HPDE6-E6E7 (cell line): ENCODE results near the gene KRT13.

Source experiments
- DNase-seq: peaks from one replicate; pipeline ENCODE4 v3.0.0; 2011; ENCODE audit warnings: missing footprints; ENCODE audit errors: extremely low spot score

The KRT13 gene

DNA sequence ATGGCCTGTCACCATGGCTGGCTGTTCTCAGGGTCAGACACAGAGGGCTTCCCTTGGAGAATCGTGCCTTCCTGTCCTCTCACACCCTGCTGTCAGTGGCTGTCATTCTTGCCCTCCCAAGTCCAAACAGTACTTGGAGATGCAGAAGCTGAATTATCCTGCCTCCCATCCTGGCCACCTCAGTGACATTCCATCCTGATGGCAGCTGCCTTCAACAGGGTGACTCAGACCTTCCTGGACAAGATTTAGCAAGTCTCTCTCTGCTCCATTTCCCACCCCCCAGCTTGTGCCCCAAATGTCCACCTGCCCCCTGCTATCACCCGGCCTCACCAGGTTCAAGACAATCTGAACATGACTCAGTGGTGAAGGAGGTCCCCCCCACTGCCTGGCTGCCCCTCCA lies 10.9 kb downstream of the KRT13 start:
- DNase-seq = no peak

- DNase-seq = no peak
Measured at GRCh38 chr17:41492771-41493170, 12.6 kb downstream of the KRT13 start.

GRCh38 chr17:41492351-41492750 lies 13.1 kb downstream of the KRT13 start:
- no peak for DNase-seq

DNA sequence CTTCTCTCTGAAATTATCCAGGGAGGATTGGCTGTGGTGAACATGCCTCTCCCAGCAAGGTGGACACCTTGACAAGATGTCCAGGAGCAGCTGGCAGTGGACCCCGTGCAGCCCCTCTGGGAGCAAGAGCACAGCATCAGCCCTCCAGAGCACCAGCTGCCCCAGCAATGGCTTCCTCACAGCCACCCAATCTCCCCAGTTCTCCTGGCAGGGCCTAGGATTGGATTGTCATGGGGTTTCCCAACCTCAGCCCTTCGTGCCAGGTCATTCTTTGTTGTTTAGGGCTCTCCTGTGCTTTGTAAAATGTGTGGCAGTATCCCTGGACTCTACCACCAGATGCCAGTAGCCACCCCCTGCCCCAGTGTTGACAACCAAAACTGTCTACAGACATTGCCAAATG lies 13.9 kb downstream of the KRT13 start:
- DNase-seq = no peak

DNA sequence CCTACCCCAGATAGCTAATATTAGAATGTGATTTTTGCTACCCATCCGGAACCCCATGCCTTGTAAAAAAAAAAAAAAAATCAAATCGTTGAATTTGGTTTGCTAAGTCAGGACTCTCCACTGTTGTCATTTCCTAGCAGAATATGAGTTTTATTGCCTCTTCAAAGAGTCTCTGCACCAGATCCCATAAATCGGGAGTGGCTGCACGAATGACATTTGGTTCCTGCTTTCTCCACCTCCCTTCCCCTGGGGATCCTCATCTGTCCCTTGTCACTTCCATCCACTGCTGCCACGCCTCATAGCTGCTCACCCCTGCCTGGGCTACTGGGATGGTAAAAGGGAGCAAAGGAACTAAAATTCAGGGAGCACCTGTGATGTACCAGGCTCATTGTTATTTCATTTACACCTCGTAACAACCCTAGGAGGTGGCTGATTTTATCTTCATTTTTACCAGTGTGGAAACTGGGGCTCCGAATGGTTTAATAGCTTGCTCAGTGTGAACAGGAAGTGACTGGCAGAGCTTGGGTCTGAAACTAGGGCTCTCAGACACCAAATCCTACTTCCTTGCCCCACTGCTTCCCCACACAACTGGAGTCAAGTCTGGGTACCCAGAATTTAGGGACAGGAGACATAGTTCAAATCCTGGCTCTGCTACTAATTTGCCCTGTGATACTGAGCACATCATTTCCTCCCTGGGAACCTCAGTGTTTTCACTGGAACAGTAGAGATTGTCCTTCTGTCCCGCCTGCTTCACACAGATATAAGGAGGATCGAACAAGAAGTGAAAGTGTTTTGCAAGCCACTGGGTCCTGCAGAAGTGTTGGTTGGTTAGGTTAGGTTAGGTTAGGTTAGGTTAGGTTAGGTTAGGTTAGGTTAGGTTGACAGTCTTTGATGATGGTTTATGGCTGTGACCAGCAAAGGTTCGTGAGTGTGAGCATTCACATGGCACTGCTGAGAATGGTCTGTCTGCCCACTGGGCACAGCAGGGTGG lies 15.1 kb downstream of the KRT13 start:
- no peak for DNase-seq

DNA sequence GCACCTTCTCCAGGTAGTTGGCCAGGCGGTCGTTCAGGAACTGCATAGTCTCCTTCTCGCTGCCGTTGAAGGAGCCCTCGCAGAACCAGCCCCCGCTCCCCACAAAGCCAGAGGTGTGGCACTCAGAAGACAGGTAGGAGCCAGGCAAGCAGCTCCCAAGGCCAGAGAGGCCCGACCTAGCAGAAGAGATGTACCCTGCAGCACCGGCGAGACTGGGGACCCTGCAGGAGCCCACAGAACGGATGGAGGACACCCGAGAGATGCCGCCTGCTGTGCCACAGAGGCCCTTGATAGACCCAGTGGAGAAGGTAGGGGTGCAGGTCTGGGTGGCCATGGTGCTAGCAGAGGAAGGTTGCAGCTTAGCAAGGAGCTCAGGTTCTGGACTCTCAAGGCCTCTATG lies 15.9 kb downstream of the KRT13 start, which contains the start of gene KRT36:
Gene KRT36 (minus strand): TSS at position 380 of the 400 bp plus-strand sequence. CDS start 46 bp downstream, at position 334.
- DNase-seq = no peak

- DNase-seq = no peak
Measured at GRCh38 chr17:41486809-41487530, 18.4 kb downstream of the KRT13 start.

DNA sequence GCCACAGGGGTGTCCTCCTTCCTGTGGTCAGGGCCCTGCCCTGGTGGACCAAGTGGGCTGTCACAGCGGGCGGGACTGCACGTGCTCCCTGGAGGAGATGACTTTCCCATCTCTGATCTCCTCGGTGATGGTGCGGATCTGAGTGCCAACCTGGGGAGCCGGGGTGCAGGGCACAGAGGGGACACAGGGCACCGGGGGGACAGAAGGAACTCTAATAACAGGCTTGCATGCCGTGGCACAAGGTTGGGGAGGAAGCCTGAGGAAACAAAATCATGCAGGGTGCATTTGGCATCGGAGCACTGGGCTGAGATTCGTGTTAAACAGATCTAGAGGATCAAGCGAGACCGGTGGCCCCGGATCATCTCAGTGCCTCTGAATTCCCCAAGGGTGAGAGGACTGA lies 19.1 kb downstream of the KRT13 start:
- no peak for DNase-seq

- no peak for DNase-seq
Measured at GRCh38 chr17:41484920-41485904, 20.2 kb downstream of the KRT13 start.

DNA sequence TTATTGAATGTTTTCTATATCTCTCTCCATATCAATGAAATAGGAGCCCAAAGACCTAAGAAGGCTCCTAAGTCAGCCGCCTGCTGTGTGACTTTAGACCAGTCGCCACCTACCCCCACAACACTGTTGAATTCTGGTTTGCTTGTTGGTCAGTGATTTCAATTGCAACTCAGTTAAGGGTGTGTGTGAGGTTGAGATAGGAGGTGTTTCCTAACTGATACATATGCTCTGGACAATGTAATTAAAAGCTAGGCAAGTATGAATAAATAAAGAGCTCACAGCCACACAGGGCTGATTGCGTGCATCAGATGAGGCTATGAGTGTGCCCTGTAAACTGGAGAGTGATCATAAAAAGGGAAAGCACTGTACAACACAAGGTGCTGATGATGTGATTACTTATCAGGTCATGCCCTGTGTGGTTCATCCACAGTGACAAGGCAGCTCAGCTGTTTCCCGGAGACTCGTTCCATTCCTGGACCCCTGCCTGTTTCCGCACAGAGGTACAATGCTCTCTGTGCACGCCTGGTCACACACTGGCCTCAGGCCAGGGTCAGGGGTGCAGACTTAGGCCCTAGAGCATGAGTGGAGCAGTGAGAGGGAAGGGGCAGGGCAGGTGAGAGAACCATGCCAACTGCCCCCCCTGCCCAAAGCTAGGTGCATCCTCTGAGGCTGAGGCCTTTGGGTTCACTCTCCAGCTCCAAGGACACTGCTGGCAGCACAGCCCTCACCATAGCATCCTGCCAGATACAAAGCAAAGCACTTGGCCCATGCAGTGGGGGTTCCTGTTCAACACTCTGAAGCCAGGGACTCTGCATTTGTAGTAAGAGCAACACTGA lies 21.2 kb downstream of the KRT13 start:
- no peak for DNase-seq

DNA sequence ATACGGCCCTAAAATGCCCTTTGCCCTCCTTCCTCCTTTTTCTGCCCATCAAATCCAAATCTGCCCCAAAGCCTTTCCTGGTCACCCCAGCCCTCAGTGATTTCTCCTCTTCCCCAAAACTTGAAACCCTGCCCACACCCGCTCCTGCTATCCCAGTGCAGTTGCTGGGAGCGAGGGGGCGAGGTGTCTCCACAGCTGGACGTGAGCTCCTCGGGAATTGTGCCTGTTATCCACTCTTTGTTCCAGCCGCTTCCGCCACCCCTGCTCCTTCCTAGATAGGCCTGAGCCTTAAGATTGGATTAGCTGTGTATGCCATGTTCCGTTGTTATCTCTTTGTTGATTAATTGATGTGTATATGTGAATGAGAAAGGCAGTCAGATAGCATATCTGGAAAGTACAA lies 21.9 kb downstream of the KRT13 start:
- DNase-seq = no peak

GRCh38 chr17:41481036-41481435 lies 24.4 kb downstream of the KRT13 start, which contains the start of gene KRT35:
Gene KRT35, minus strand, starts transcription at chr17:41481151. Its CDS starts 54 bp downstream, at chr17:41481097.
- no peak for DNase-seq

DNA sequence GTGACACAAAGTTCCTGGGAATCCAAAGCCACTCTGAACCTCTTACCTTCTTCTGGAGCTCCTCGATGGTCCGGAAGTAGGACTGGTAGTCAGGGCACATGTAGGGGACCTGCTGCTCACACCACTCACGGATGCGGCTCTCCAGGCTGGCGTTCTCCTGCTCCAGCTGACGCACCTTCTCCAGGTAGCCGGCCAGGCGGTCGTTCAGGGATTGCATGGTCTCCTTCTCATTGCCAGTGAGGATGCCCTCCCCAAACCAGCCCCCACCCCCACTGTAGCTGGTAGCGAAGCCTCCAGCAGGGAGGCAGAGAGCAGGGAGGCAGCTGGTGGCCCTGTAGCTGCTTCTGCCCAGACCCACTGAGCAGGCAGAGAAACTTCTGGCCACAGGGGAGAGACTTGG lies 24.8 kb downstream of the KRT13 start:
- no peak for DNase-seq

DNA sequence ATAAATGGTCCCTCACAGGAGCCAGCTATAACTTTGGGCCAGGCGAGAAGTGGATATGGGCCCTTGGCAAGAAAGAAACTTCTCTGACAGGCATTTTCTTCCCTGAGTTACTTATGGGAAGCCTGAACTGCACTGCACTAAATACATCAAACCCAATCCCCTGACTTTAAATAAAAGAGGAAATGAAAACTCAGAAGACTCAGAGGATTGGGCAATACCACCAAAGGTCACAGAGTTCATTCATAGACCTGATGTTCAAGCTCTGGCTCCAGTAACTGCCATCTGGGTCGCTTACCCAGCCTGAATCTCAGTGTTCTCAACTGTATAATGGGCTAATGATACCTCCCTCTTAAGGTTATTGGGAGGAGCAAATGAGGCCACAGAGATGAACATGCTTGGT lies 25.3 kb downstream of the KRT13 start:
- no peak for DNase-seq

GRCh38 chr17:41478237-41478636 lies 27.2 kb downstream of the KRT13 start:
- no peak for DNase-seq

GRCh38 chr17:41476866-41477815 lies 28.3 kb downstream of the KRT13 start:
- DNase-seq = no peak

DNA sequence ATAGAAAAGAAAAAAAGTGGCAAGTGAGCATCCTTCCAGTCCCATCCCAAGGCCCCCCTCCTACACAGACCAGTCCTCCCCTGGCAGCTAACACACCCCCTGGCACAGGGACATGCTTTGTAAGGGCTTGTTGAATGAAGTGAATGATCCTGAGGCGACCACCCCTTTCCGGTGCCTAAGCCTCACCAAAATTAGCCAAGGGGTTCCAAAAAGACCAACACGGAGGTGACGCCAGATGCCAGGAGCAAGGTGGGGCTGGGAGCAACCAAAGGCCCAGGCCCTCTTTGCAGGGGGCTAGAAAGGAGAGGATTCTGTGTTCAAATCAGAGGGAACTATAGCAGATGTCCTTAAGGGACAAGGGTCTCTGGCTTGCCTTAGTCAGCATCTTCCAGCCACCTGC lies 30.0 kb downstream of the KRT13 start:
- no peak for DNase-seq

DNA sequence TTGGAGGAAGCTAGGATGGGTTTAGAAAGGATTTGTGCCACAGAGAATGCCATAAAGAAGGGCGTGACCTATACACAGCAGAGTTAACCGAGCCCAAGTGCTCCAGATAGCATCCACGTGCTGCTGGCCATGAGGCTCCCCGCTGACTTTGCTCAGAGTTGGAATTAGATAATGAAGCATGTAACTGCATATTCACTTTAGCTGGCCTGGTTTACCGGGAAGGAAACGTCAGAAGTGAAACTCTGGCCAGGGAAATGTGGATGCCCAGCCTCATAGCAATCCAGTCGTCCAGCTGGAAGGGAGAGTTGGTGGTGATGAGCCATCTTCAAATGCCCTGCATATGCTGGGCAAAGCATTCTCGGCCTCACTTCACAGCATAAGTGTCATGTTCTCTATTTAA lies 30.5 kb downstream of the KRT13 start:
- DNase-seq = no peak

GRCh38 chr17:41468346-41468745 lies 37.1 kb downstream of the KRT13 start:
- no peak for DNase-seq
